HG03025 (cell line): ENCODE measurements around the gene COBL.

Source experiments
- ATAC-seq: cut with Tn5 transposase; IDR thresholded peaks from one replicate; pipeline ENCODE4 v1.9.1; 2021; ENCODE audit warnings: mild to moderate bottlenecking, moderate library complexity; ENCODE audit not compliant: unreplicated experiment, low FRiP score

COBL gene

GRCh38 chr7:51278797-51279196 lies 37.8 kb downstream of the COBL start:
- no peak for ATAC-seq

- no peak for ATAC-seq
These were observed 39.6 kb downstream of the COBL start for GRCh38 chr7:51276967-51277366.

GRCh38 chr7:51276091-51276605 lies 40.5 kb downstream of the COBL start:
- no peak for ATAC-seq

- ATAC-seq = no peak
These were observed 41.1 kb downstream of the COBL start for GRCh38 chr7:51275532-51275931.

GRCh38 chr7:51274955-51275354 lies 41.7 kb downstream of the COBL start:
- no peak for ATAC-seq

GRCh38 chr7:51274001-51274400 lies 42.6 kb downstream of the COBL start:
- ATAC-seq = no peak

- no peak for ATAC-seq
These were observed 43.2 kb downstream of the COBL start for GRCh38 chr7:51273360-51273759.

- no peak for ATAC-seq
These were observed 45.6 kb downstream of the COBL start for GRCh38 chr7:51270965-51271364.

- no peak for ATAC-seq
These were observed 46.7 kb downstream of the COBL start for GRCh38 chr7:51269911-51270310.

GRCh38 chr7:51269321-51269720 lies 47.3 kb downstream of the COBL start:
- no peak for ATAC-seq

- ATAC-seq = no peak
These were observed 47.8 kb downstream of the COBL start for GRCh38 chr7:51268859-51269258.

GRCh38 chr7:51267169-51267568 lies 49.4 kb downstream of the COBL start:
- ATAC-seq = no peak

- no peak for ATAC-seq
These were observed 51.3 kb downstream of the COBL start for GRCh38 chr7:51265066-51265907.

GRCh38 chr7:51263631-51264484 lies 52.8 kb downstream of the COBL start:
- no peak for ATAC-seq

GRCh38 chr7:51262796-51263531 lies 53.6 kb downstream of the COBL start:
- no peak for ATAC-seq

GRCh38 chr7:51261950-51262795 lies 54.4 kb downstream of the COBL start:
- no peak for ATAC-seq

GRCh38 chr7:51261117-51261835 lies 55.3 kb downstream of the COBL start:
- no peak for ATAC-seq

GRCh38 chr7:51260516-51260915 lies 56.1 kb downstream of the COBL start:
- no peak for ATAC-seq

GRCh38 chr7:51259766-51260165 lies 56.8 kb downstream of the COBL start:
- ATAC-seq = no peak
